Erythroblast (primary cell): Measurements from ENCODE around the gene PLEKHJ1.
A peak's percentile ranks its signal among the peaks of the same experiment; 100 is the strongest.

Source experiments
- GATA1 ChIP-seq: IDR thresholded peaks from 2 replicates; pipeline ENCODE4 v1.6.1; 2011; ENCODE audit warnings: low read depth, mild to moderate bottlenecking, control low read depth, low read length, moderate library complexity
- POLR2A ChIP-seq: IDR thresholded peaks from 2 replicates; pipeline ENCODE4 v1.6.1; 2011; ENCODE audit warnings: mild to moderate bottlenecking, low read length

DNA sequence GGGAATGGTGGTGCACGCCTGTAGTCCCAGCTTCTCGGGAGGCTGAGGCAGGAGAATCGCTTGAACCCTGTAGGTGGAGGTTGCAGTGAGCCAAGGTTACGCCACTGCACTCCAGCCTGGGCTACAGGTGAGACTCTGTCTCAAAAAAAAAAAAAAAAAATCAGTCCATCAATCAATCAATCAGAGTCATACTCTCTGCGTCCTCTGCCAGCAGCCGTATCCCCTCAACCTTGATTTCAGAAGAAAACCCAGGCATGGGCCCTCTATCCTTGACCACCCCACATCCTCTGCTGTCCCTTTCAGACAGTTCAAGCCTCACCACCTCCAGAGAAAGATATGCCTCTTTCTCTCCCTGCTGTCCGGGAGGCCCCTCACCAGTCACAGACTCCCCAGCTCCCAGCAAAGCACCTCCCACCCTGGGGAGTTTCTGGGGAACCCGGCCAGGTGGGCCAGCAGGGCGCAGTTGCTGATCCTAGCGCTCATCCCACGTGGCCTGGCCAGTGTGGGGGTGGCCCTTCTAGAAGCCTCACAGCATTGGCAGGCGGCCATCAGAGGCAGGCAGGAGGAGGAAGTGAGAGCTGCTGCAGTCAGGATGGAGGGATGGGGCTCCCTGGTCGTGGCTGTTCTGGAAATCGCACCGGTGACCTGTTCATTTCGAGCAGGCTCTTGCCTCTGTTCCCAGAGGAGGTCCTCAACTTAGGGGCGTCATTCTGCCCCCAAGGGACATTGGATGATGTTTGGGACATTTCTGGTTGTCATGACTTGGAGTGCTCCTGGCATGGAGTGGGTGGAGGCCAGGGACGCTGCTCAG is 30.3 kb upstream of the PLEKHJ1 start:
- TF ChIP-seq POLR2A (peak; percentile 32), GATA1 (no peak)
